ENCODE data around the gene EPO.

DNA sequence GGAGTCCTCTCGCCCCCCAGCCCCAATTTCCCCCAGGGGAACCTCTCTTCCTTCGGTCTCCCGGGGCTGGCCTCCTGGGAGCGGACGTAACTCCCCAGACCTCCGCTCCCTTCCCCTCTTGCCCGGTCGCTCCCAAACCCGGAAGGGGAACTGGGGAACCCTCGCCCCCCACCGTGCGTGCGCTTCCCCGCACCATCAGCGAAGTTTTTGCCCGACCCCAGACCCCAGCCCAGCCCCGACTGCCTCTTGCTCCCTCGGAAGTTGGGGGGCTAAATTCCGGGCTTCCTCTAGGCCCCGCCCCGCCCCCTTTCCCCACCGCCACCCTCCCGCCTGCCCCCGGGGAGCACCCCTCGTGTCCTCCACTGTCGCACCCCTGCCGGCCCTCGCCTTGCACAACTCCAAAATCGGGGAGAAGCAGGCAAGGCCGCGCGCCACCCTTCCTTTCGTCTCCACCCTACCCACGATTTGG is 46.3 kb upstream of the EPO start:
- TF ChIP-seq, protein P1, sequence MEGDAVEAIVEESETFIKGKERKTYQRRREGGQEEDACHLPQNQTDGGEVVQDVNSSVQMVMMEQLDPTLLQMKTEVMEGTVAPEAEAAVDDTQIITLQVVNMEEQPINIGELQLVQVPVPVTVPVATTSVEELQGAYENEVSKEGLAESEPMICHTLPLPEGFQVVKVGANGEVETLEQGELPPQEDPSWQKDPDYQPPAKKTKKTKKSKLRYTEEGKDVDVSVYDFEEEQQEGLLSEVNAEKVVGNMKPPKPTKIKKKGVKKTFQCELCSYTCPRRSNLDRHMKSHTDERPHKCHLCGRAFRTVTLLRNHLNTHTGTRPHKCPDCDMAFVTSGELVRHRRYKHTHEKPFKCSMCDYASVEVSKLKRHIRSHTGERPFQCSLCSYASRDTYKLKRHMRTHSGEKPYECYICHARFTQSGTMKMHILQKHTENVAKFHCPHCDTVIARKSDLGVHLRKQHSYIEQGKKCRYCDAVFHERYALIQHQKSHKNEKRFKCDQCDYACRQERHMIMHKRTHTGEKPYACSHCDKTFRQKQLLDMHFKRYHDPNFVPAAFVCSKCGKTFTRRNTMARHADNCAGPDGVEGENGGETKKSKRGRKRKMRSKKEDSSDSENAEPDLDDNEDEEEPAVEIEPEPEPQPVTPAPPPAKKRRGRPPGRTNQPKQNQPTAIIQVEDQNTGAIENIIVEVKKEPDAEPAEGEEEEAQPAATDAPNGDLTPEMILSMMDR (IDR thresholded peaks at IDR 0.05), result no peak
- TF ChIP-seq POLR2A (IDR thresholded peaks at IDR 0.05) (peak; percentile 48), EP300 (IDR thresholded peaks at IDR 0.05; ENCODE audit: low read depth) (no peak)

All from transverse colon (tissue), 3 donors.